GM20000 (cell line): ENCODE results near the gene FER.
A peak's percentile ranks its signal among the peaks of the same experiment; 100 is the strongest.
"Not testable (repeated sequence)": the region's sequence is repeated elsewhere in the genome, so short reads cannot be mapped to it uniquely, and the experiment has no call there.

Experiments used
- DNase-seq: peaks from one replicate; pipeline ENCODE4 v3.0.0; 2012; ENCODE audit warnings: low spot score
- TF ChIP-seq, protein P1 (sequence below): IDR thresholded peaks from 2 replicates; pipeline ENCODE4 v1.5.1; 2012; ENCODE audit warnings: mild to moderate bottlenecking, control low read depth; ENCODE audit errors: extremely low read depth, missing control alignments

Gene FER

DNA sequence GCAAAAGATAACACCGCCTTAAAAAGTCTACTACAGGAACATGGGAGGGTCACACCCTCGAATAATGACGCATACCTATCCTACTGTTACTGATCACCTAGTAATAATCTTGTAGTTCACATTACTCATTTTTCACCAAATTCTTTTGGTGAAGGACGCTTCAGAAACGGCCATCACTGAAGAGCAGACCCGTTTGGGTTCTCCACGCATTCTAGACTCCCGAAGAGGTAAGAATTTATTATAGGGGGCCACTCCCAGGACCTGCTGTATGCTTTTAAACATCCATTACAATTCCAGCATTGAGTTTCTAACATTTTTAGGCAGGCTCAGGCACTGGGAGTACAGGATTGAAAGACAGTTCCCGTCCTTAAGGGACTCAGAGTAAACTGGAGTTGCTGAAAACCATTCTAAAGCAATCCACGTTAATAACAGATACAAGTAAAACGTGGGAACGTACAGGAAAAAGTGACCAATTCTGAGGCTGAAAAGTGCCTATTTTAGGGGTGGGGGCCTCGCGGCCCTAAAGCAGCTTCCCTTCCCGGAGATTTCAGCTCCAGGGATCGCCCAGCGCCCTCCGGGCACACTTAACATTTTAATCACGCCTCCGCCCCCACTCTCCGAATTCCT is at the start of gene FER:
TSS of gene FER (plus strand) at position 124 of the 627 bp plus-strand sequence. CDS start 50,286 bp downstream, outside the sequence.
- DNase-seq: peak; percentile 63
- TF ChIP-seq, protein P1, sequence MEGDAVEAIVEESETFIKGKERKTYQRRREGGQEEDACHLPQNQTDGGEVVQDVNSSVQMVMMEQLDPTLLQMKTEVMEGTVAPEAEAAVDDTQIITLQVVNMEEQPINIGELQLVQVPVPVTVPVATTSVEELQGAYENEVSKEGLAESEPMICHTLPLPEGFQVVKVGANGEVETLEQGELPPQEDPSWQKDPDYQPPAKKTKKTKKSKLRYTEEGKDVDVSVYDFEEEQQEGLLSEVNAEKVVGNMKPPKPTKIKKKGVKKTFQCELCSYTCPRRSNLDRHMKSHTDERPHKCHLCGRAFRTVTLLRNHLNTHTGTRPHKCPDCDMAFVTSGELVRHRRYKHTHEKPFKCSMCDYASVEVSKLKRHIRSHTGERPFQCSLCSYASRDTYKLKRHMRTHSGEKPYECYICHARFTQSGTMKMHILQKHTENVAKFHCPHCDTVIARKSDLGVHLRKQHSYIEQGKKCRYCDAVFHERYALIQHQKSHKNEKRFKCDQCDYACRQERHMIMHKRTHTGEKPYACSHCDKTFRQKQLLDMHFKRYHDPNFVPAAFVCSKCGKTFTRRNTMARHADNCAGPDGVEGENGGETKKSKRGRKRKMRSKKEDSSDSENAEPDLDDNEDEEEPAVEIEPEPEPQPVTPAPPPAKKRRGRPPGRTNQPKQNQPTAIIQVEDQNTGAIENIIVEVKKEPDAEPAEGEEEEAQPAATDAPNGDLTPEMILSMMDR: no peak

DNA sequence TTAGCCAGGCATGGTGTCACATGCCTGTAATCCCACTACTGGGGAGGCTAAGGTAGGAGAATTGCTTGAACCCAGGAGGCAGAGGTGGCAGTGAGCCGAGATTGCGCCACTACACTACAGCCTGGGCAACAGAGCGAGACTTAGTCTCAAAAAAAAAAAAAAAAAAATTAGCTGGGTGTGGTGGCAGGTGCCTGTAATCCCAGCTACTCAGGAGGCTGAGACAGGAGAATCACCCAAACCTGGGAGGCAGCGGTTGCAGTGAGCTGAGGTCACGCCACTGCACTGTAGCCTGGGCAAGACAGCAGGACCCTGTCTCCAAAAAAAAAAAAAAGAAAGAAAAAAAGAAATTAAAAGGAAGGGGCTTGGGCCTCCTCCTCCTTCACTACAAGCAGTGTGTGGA is 47.3 kb upstream of the FER start:
- not testable (repeated sequence) for DNase-seq

DNA sequence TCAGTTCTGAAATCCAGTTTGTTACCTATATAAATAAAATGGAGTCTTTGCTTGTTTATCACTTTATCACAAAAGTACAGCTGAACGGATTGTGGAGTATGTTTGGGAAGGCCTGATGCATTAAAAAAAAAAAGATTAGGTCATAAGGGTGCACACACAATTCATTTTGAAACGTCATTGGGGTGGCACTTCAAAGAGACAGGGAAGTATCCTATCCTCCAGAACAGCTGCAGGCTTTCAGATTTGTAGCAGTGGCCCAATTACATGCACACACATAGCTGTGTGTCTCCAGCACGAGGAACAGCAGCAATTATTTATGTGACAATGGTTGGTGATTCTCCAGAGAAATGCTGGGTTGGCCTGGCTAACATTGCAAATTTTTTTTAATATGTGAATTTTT is 46.8 kb upstream of the FER start:
- no peak for DNase-seq
- TF ChIP-seq, protein P1: no peak

DNA sequence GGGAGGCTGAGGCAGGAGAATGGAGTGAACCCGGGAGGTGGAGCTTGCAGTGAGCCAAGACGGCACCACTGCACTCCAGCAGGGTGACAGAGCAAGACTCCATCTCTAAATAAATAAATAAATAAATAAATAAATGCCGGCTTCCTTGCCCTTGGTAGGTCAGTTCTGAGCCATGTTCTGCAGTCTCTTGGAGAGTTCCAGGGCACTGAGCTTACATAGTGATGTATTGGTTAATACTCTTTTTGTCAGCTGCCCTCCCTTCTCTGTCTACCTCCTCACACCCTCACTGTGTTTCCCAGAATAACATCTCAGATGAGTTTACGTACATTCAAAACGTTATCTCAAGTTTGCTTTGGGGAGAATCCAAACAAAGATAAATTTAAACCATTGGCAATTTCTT is 45.2 kb upstream of the FER start:
- TF ChIP-seq, protein P1: no peak
- no peak for DNase-seq

DNA sequence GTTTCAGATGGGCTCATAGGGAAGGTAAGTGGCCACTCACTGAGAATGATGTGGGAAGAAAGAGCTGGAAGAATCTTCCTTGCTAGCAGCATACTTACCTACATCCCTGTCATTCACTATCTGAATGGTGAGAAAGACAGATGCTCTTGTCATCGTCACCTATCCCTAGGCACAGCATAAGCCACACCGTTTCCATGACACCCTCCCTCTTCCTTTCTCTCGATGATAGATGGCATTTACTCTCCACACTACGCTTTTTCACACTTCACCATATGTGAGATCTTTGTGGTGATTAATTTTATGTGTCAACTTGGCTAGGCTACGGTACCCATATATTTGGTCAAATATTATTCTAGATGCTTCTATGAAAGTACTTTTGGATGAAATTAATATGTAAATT is 44.4 kb upstream of the FER start:
- TF ChIP-seq, protein P1: no peak
- DNase-seq: no peak

DNA sequence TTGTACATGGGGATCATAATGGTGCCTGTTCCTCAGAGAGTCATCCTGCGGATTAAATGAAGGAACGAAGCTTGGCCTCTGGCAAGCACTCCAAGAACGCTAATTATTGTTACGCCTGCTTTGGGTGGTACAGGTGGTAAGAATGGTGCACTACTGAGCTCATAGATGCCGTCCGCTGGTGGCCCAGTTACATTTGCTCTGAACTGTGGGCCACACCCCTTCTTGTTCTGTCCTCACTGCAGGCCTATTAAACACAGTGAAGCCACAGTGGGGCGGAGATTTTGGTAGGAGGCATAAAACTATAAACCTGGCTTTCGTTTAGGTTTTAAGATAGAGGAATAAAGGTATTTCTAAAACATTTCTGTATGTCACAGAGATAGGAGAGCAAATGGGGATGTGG is 40.6 kb upstream of the FER start:
- TF ChIP-seq, protein P1: no peak
- DNase-seq: no peak

DNA sequence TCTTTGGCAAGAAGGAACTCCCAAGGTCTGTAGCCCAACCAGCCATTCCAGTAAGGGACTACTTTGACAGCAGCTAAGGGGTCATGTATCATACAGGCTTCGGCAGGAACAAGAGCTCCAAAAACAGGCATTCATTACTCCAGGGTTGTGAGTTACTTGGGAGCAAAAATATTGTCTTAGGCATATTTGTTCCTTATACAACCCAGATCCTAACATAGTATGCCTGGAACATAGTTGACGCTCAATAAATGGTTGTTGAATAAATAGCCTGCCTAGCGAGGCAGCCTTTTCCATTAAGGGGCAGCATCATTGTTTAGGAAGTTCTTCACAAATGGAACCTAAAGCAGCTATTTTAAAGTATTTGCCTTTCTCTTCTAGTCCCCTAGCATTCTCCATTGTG is 35.8 kb upstream of the FER start:
- no peak for DNase-seq
- TF ChIP-seq, protein P1: no peak

DNA sequence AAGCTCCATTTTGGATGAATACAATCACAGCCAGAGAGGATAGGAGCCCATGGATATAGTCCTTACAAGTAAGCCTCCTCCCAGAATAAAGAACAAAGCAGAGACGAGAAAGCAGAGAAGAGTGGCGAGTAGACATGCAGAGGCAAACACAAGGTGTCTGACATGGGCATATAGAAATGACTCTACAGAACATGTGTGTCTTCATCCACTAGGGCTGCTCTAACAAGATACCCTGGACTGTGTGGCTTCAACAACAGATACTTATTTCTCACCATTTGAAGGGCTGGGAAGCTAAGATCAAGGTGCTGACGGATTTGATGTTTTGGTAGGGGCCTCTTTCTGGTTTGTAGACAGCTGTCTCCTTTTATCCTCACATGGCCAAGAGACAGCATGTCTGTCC is 32.3 kb upstream of the FER start:
- TF ChIP-seq, protein P1: no peak
- no peak for DNase-seq
